ENCODE measurements around the gene TMEM196.
"Not testable (repeated sequence)": the region's sequence is repeated elsewhere in the genome, so short reads cannot be mapped to it uniquely, and the experiment has no call there.

The TMEM196 gene

DNA sequence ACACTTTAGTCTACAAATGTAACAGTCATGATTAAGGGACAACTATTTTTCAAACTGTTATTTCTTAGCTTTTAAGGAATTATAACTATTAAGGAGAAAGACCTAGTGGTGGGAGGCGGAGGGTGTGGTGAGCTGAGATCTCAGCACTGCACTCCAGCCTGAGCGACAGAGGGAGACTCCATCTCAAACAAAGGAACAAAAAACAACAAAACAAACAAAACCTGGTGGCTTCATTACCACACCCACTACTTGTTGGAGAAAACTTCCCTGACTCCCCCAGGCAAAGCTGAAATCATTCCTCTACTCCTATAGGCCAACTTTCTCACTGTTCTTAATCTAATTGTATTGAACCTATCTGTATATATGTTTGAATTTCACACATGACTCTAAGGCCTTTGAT lies 67.8 kb downstream of the TMEM196 start:
- DNase-seq, result no peak

DNA sequence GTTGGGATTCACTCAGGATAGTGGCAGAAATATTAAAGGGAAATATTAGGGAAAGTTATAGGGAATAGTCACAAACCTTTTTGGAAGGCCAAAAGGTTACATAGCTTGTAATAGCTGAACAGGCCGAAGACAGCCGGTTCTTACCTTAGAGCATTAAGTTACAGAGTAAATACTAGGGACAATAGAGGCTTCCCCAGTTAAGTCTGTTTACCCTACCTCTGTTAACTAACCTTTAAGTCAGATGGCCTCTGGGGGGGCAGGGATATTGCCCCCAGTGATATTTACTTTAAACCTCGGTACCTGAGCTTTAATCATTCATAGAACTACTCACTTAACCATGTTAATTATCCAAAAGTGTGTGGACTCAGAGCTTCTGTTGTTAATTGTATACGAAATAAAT lies 71.9 kb downstream of the TMEM196 start:
- DNase-seq, result no peak

DNA sequence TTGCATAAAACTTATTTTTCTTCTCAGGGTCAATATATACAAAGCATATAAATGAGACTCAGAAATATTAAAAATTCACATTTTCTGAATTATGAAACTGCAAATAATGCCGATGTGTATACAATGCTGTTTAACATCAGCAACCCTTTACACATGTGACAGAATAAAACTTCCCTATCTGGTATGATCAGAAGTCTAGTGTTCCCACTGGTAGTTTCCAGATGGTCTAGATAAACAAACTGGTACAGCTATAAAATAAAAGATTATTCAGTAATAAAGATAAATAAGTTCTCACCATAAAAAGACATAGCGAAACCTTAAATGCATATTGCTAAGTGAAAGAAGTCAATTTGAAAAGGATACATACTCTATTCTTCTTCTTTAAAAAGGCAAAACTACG lies 72.5 kb downstream of the TMEM196 start:
- no peak for DNase-seq

DNA sequence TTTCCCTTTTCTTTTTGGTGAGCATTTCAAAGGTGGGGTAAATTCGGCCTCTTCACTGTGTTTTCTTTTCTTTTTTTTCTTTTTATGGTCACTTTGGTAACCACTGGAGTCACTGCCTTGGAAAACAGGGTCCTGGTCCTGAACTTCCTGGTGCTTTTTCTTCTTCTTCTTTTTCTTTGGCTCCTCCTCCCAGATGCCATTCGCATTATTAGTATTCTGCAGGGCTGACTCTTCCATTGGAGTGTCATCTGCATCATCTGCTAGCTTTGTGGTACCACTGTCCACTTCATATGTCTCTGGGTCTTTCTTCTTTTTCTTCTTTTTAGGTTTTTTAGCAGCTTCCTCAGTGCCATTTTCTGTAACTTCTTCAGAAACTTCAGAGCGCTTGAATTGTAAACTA lies 75.1 kb downstream of the TMEM196 start:
- peak; percentile 9 for DNase-seq

DNA sequence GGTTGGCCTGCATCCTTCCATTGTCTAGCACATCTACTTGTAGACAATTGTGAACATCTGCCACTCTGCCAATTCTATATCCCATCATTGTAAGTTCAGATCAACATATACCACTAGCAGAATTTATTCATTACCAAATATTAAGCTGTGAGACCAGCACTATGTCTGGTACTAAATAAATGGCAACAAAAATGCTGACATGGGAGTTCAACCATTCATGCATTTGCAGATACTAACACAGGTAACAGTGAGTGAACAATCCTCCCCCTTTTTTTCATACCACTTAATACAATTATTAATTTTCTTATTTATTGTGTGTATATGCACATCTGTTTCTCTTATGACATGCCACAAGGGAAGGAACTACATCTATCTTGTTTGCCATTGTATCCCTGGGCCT lies 76.5 kb downstream of the TMEM196 start:
- no peak for DNase-seq

DNA sequence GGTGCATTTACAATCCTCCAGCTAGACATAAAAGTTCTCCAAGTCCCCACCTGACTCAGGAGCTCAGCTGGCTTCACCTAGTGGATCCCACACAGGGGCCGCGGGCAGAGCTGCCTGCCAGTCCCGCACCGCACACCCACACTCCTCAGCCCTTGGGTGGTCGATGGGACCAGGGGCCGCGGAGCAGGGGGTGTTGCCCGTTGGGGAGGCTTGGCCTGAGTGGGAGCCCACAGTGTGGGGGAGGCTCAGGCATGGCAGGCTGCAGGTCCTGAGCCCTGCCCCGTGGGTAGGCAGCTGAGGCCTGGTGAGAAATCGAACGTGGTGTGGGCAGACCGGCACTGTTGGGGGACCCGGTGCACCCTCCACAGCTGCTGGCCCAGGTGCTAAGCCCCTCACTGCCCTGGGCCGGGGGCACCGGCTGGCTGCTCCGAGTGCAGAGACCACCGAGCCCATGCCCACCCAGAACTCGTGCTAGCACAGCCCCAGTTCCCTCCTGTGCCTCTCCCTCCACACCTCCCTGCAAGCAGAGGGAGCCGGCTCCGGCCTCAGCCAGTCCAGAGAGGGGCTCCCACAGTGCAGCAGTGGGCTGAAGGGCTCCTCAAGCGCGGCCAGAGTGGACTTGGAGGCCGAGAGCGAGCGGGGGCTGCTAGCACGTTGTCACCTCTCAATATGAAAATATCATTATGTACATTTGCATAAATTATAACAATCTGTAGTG lies 81.1 kb downstream of the TMEM196 start:
- no peak for DNase-seq

DNA sequence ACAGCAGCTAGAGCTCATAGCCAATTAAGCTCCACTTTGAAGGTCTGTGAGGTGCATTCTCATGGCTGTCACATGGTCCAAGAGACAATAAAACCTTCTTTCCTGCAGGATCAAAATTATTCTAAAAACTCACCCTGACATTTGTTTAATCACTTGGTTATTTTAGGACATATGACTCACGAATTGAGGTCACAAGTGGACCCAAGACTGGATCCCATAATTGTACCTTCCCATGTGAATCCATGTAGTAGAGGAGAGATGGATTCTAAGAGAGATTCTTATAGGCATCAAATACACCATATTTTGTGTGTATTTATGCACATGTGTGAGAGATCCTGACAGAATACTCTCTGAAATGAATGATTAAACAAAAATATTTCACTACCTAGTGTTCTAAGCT lies 82.7 kb downstream of the TMEM196 start:
- peak; percentile 54 for DNase-seq

DNA sequence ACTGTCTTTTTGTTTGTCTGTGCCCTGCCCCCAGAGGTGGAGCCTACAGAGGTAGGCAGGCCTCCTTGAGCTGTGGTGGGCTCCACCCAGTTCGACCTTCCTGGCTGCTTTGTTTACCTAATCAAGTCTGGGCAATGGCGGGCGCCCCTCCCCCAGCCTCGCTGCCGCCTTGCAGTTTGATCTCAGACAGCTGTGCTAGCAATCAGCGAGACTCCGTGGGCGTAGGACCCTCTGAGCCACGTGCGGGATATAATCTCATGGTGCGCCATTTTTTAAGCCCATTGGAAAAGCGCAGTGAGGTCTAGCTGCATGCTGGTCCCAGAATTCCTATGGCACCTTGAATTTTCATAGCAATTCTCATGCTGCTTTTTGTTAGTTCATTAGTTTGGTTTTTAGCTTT lies 84.3 kb downstream of the TMEM196 start:
- not testable (repeated sequence) for DNase-seq

DNA sequence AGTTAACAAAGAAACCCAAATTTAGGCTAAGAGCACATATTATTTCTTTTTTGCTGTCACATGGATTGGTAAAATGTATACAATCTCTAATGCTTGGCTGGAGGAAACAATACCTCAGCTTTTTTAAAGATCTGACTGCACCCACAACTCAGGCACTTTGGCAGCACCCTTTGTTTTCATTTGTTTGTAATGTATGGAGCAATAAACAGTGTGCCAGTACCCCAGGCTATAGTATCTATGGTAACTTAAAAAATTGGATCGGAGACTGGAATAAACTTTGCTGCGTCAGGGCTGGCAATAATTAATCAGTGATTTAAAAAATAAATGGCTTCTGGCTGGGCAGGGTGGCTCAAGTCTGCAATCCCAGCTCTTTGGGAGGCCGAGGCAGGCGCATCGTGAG lies 91.8 kb downstream of the TMEM196 start:
- no peak for DNase-seq

DNA sequence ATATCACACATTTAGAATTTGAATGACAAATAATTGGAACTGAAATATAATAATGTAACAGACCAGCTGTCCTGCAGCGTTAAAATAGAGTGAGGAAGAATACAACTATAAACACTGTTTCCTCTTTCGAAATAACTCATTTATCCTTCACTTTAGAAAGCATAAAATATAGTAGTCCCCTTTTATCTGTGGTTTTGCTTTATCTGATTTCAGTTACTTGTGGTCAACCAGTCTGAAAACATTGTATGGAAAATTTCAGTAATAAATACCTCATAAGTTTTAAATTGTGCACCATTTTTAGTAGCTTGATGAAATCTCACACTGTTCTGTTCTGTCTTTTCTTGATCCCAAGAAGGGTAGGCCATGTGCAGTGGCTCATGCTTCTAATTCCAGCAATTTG lies 96.2 kb downstream of the TMEM196 start:
- DNase-seq, result no peak

DNA sequence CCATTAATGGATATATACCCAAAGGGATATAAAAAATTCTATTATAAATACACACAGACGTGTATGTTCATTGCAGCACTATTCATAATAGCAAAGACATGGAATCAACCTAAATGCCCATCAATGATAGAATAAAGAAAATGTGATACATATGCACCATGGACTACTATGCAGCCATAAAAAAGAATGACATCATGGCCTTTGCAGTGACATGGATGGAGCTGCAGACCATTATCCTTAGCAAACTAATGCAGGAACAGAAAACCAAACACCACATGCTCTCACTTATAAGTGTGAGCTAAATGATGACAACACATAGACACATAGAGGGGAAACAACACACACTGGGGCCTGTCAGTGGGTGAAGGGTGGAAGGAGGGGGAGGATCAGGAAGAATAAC lies 97.6 kb downstream of the TMEM196 start:
- no peak for DNase-seq

DNA sequence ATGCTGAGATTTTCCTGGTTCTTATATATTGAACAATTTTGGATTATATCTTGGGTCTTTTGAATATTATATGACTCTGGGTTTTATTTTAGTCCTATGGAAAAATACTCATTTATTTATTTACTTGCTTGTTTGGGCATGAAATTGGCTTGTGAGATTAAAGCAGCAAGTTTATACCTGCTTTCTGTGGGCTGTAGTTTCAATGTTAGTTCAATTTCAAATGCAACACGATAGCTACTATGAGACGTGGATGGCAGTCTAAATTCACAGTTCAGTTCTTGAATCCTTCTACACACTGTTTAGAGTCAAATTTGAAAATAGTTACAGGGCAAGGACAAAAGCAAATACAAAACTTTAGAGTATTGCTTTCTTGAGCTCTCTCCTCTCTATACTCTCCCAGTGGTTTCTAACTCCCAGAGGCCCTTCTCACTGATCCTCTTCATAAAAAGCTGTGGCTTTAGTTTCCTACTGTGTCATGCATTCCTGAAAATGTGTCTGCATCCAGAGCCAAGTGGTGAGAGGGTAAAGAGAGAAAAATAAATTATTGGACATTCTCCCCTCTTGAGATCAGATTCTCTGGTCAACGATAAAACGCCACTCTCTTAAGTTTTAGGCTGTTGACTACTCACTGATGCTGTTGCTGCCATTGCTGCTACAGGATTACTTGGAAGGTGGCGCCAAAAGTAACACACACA lies 99.0 kb downstream of the TMEM196 start:
- DNase-seq, result no peak

DNA sequence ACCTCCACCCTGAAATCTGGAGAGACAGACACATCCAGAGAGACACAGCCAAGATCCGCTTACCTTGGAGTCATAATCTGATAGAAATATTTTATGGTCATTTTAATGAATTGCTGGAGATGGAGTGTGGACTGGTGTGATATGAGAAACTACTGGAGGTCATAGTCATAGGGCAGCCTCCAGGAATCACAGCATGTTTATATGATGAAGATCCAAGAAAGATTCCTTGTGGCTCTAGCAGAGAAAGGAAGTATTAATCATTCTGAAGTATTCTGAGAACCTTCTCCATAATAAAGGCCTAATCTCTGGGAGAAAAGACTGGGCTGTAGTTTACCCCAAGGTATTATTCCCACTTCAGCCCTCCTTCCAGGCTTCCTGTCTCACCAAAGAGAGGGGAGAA lies 102.6 kb downstream of the TMEM196 start:
- peak; percentile 53 for DNase-seq

All from HCEC 1CT (cell line).